RKO (cell line): Measurements from ENCODE around the gene NAA10.

Experiments used
- DNase-seq: peaks from one replicate; pipeline ENCODE4 v3.0.0-alpha.2; 2016; ENCODE audit warnings: low spot score

The NAA10 gene

GRCh38 chrX:153909024-153909979, 25.5 kb downstream of the NAA10 start:
- no peak for DNase-seq

- DNase-seq, result no peak
These were observed 26.5 kb downstream of the NAA10 start for GRCh38 chrX:153908219-153908860.

- no peak for DNase-seq
These were observed 27.4 kb downstream of the NAA10 start for GRCh38 chrX:153907456-153907855.

GRCh38 chrX:153906126-153906917, 28.5 kb downstream of the NAA10 start:
- DNase-seq, result no peak

GRCh38 chrX:153905481-153906095, 29.2 kb downstream of the NAA10 start:
- no peak for DNase-seq

GRCh38 chrX:153903991-153904957, 30.6 kb downstream of the NAA10 start, which contains the start of gene AVPR2:
TSS of gene AVPR2 (plus strand) at chrX:153904673. CDS start at chrX:153905146, 473 bp downstream.
- DNase-seq, result no peak

- no peak for DNase-seq
These were observed 31.4 kb downstream of the NAA10 start for GRCh38 chrX:153903238-153903980.

- DNase-seq, result no peak
These were observed 32.5 kb downstream of the NAA10 start for GRCh38 chrX:153902385-153902784.

GRCh38 chrX:153901753-153902140, 33.1 kb downstream of the NAA10 start:
- DNase-seq, result no peak

- peak; percentile 40 for DNase-seq
These were observed 33.7 kb downstream of the NAA10 start for GRCh38 chrX:153900831-153901752.

- DNase-seq, result no peak
These were observed 36.9 kb downstream of the NAA10 start for GRCh38 chrX:153897899-153898298.

- DNase-seq, result no peak
These were observed 45.7 kb downstream of the NAA10 start for GRCh38 chrX:153889123-153889522.

- DNase-seq, result no peak
These were observed 46.5 kb downstream of the NAA10 start for GRCh38 chrX:153888344-153888743.

- no peak for DNase-seq
These were observed 47.5 kb downstream of the NAA10 start for GRCh38 chrX:153887385-153887784.

- no peak for DNase-seq
These were observed 47.9 kb downstream of the NAA10 start for GRCh38 chrX:153886915-153887314.

- no peak for DNase-seq
These were observed 48.6 kb downstream of the NAA10 start, which contains the start of gene L1CAM for GRCh38 chrX:153885968-153886903. TSS of gene L1CAM (minus strand) at chrX:153886173. CDS start at chrX:153875836, 10,337 bp downstream.

GRCh38 chrX:153885208-153885787, 49.5 kb downstream of the NAA10 start:
- DNase-seq, result no peak
